ENCODE results near the gene OR10J5.

- TF ChIP-seq HOXA7 (CRISPR knock-in tag; IDR thresholded peaks at IDR 0.05; ENCODE audit: borderline replicate concordance) (no peak), PRDM2 (tag by site-specific recombination; IDR thresholded peaks at IDR 0.05; ENCODE audit: borderline replicate concordance) (no peak), CTCF (tag by site-specific recombination; IDR thresholded peaks at IDR 0.05) (no peak), ZBTB1 (tag by site-specific recombination; IDR thresholded peaks at IDR 0.05) (no peak), KLF7 (tag by site-specific recombination; IDR thresholded peaks at IDR 0.05; ENCODE audit: borderline replicate concordance) (no peak), ZNF664 (tag by site-specific recombination; IDR thresholded peaks at IDR 0.05) (no peak), ZNF121 (tag by site-specific recombination; IDR thresholded peaks at IDR 0.05) (no peak), WT1 (tag by site-specific recombination; IDR thresholded peaks at IDR 0.05) (no peak), EGR2 (tag by site-specific recombination; IDR thresholded peaks at IDR 0.05; ENCODE audit: low read depth) (no peak), ZBTB49 (tag by site-specific recombination; IDR thresholded peaks at IDR 0.05; ENCODE audit: low read depth) (no peak), ZNF658 (tag by site-specific recombination; IDR thresholded peaks at IDR 0.05) (no peak)
Measured at GRCh38 chr1:159505676-159506075, 30.1 kb downstream of the OR10J5 start.
